ENCODE data around the gene FMO5.

DNA sequence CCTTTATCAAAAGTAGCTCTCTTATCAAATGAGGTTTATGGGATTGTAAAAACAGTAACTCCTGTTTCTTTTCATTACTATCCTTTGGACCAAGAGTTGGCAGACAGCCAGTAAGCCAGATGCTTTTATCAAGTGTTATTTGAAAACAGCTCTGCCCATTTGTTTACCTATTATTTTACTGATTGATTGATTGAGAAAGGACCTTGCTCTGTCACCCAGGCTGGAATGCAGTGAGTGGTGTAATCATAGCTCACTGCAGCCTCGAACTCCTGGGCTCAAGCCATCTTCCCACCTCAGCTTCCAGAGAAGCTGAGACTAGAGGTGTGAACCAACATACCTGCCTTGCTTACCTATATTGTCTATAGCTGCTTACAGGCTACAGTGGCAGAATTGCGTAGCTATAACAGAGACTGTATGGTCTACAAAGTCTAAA, 56.5 kb downstream of the FMO5 start:
- no peak for TF ChIP-seq CTCF (IDR thresholded peaks at IDR 0.05)
- TF ChIP-seq POLR2A (IDR thresholded peaks at IDR 0.05) = no peak
